ENCODE measurements around the gene C6orf89. TPM values are rescaled to one million over a fixed set of nuclear protein-coding genes. Genes with fewer than 3 reads are reported as not detected.

The C6orf89 gene
- total RNA-seq, 1 donor from 2014 or later, result 71.4 TPM

DNA sequence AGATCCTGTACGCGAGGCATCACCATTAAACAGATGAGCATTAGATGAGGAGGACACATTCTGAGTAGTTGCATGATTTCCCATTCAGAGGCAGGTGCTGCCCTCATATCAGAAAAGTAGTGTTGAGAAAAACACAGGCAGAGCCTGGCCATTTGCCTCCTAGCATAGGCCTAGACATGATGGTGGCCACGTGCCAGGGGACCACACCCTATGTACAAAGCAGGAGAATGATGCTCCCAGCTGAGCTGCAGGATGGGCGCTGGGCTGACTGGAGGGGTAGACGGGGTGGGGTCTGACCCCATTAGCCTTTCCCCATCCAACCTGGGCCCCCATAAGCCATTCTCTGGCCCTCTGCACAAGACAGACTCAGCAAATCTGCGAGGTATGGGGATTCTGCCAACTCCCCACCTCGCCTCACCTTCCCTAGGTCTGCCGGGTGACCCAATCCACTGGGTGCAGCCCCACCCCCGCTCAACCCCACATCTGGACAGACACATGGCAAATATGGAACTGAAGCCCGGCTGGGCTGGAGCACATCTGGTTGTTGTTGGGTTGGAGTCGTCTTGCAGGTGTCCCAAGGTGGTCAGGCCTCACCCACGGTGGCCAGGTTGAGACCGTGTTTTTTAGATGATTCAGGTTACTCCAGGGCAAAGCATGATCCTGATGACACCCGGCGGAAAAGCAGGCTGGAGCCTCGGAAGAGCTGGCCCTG, 82.7 kb downstream of the C6orf89 start:
- DNase-seq (ENCODE audit: low spot score), result no peak

DNA sequence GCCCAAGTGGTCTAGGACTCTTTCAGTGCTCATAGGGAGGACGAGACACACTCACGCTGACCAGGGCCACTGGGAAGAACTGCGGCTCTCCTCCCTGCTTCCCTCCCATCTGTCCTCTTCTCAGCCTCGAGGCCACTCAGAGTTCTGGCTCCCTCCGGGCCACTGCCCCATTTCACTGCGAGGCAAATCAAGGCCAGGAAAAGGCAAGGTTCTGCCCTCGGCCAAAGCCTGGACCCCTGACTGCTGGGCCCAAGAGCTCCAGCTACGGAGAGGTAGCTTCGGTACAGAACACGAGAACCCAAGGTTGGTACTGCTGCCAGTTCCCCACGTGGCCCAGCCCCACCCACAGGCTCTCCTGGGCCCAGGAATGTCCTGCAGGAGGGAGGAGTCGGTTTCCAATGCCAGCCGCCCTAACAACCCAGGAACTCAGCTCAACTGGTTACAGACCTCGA, 83.5 kb downstream of the C6orf89 start:
- no peak for DNase-seq (ENCODE audit: low spot score)

DNA sequence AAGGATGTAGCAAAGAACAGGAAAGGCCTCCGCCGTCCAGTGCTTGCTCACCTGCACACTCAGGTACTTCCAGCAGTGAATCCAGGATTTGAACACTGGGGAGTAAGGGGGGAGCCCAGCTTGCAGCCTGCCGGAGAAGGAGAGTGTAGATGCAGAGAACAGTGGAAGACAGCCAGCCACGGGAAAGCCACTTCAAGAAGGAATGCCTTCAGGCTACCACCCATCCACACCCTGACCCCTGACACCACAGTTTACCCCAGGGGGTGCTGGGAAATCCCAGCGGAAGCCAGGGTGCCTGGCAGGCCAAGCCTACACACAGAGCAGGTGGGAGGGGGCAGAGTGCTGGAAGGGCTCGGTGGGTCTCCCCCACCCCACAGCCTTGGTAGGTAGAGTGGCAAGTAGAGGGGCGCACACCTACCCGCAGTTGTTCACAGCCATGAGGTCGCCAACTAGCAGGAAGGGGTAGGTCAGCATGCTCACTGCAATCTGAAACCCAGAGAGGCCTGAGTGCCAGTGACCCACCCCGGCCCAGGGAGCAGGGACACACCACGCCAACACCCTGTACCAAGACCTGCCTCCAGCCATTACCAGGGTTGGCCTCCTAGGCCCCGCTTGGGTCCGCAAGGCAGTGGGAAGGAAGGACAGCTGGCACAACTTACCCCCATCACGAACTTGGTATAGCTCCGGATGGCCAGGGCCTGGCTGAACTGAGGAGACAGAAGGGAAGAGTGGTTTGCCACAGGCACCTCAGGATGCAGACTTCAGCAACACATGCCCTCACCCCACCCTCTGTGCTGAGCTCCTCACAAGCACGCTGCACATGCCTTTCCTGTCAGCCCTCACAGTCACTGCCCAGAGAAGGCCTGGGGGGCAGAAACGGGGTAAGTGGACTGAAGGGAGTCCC, 84.5 kb downstream of the C6orf89 start:
- no peak for DNase-seq (ENCODE audit: low spot score)

DNA sequence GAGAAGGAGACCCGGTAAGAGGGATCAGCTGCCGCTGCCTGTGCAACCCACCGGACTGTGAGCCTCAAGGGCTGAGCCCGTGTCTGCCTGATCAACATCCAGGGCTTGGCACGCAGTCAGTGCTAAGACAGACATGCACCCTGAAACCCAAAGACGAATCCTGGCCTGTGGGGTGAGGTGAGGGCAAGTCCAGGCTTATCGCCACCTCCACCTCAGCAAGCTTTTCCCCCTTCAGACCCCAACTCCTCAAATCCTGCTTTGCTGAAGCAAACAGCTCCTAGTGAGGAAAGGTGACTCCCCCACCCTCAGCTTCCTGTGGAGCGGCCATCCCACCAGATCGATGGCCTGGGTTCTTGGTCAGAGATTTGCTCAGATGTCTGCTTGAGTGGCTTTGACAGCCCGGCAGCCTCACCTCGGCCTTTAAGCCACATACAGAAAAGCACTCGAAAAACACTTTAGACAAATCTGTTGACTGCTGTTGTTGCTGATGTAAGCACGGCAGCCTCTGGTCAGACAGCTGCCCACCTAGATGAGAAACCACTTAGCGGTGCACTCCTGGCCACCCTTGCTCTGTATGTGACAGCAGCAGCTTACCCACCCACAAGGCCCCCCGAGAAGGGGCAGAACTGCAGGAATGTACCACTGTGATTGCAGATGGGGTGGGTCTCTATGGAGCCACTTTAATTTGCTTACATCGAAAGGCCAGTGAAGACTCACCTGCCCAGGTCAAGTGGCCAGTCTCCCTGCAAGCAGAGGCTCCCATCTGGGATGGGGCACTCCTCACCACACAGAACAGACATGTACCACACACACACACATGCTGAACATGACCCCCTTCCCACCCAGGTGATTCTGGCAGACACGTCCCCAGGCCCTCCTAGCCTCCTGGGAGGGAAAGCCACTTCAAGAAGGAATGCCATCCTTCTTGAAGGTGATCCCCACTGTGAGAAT, 85.4 kb downstream of the C6orf89 start:
- no peak for DNase-seq (ENCODE audit: low spot score)

DNA sequence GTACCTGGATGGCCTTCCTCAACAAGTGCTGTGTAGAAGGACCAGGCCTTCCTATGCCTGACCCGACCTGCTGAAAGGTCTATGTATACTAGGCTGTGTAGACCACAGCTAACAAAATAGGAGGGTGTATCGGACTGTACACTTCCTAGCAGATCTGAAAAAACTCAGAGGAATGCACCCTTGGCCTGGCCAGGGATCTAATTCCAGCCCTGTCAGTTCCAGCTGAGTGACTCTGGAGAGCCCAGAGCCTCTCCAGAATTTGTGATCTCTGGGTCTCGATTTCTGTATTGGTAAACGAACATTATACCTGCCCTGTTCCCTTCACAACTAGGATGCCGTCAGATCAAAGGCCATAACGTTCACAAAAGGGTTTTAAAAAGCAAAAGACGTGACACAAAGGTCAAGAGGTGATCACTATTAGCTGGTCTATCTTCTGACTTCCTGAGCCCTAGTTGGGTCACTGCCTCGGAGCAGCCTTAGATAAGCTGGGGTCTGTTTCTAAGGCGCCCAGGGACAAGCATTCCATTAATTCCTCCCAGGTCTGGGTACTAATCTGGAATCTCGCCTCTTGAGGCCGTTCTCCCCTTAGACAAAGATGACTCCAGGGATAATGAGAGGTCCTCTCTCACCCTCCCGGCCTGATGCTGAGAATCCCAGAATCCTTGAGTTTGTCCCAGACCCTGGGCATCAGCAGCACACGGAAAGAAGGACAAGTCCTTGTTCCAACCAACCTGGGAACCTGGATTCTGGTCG, 86.3 kb downstream of the C6orf89 start:
- DNase-seq (ENCODE audit: low spot score), result no peak

DNA sequence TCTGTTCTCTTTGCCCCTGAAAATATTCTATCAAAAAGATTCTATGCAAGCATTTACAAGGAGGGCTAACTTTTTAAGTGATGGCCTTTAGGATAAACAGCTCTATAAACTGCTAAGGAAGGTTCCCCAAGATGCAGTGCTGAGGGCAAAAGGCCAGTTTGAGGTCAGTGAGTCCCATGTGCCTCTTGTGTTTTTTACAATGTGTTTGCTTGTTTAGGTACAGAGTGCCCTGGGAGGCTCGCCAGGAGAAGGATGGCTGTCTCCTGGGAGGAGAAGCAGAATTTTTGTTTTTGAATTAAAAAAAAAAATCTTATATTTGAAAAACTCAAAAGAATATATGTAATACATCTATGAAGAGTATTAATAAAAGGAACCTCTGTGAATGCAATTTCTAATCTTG, 87.4 kb downstream of the C6orf89 start:
- DNase-seq (ENCODE audit: low spot score), result no peak

DNA sequence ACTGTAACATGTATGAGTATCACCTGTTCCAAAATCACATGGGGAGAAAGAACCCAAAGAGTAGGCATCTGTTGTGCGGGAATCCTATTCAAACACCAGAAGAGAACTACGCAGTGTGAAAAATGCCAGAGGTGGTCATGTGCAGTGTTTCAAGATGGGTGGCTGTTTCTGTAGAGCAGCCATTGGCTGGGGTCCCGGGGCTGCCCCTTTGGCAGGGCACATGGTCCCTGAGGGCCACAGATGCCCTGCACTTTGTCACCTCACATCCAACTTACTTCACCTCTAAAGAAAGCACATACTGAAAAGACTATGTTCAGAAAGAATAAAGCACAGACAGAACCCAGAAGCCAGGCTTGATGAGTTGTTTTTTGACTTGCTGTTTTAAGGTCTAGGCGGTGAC, 87.9 kb downstream of the C6orf89 start:
- no peak for DNase-seq (ENCODE audit: low spot score)

DNA sequence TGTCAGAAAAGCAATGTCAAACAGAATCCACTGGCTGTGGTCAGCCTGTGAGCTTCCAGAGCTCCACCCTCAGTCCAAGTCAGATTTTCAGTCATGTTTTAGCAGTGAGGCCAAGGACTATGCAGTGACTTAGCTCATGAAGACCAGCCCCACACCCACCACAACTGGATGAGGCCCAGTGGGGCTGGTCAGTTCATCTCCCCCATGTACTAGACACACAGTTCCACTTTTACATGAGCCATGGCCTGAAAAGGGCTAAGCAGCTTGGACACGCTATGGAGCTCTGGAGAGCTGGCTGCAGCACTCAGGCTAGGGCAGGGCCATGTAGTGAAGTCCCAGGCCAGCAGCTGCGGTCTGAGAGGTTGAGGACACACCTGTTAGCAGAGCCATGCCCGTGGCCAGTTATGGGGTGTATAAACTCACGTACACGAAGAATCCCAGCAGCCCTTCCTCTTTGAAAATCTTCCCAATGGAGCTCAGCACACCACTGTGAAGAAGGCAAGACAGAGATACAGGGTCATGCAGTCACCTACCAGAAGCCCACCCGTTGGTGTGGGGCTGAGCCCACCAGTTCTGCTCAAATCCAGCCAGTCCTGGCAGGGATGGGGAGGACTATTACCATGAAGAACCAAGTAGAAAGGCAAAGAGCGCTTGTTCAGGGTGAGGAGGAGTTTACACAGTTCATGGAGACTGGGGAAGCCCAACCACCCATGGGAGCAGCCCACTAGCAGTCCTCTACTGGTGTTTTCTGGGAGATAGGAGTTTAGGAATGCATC, 89.7 kb downstream of the C6orf89 start:
- no peak for DNase-seq (ENCODE audit: low spot score)

DNA sequence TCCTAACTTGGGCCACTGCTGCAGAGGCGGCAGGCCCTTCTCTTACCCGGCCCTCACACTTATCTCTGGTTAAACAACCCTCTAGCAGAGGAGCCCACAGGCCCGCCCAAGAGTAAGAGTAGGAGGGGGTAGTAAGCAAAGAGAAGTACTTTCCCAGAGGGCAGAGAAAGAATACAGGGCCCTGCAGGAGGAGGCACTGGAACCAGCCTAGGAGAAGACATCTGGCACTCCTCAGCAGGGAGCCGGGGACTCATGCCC, 90.2 kb downstream of the C6orf89 start:
- DNase-seq (ENCODE audit: low spot score), result no peak

DNA sequence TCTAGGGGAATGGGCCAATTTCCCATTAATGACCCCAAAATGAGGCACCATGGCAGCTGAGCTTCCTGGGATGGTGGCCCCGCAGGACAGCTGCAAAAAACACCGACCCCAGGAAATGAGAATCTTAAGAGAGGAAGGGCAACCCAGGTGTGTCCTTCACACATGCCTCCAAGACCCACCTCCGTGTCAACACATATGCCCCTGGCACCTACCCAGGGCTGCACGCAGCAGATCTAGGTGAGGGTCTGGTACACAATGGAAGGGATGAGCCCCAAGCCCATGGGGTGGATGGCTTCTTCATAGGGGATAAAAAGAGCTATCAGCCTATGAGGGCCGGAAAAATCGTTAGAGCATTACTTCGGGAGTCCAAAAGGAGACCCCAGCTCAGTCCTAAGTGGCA, 90.8 kb downstream of the C6orf89 start:
- no peak for DNase-seq (ENCODE audit: low spot score)

DNA sequence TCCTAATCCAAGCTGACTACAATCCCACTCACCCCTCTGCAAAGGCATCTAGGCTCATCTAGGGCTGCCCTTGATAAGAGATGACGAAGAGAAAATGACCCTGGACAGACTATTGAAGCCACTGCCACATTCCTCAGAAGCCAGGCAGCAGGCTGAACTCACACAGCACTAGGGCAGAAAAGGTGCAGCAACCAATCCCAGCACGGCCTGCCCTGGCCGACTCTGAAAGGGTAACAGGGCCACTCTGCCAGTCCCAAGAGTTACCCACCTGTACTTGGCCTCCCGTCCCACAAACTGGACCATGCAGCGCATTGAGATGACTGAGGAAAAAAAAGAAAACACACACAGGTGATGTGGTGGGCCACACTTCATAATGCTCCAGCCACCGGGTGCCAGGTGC, 91.2 kb downstream of the C6orf89 start:
- DNase-seq (ENCODE audit: low spot score), result no peak

DNA sequence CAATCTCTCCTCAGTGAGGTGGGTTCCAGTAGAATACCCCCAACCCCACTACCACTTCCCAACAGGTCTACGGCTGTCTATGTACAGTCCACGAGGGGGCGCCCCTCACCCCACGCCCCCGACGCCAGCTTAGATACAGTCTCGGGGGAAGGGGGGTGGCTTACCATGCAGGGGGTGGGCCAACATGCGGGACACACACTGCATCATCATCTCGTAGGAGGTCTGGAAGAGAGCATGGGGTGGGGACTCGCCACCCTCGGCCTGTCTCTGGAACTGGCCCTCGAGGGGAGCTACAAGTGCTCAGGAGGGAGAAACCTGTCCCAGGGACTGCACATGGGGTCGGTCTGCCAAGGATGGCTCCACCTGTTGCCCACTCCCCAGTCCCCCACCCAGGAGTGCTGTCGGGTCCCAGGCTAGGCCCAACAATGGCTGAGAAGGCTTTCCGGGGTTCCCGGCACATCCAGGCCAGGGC, 91.8 kb downstream of the C6orf89 start:
- DNase-seq (ENCODE audit: low spot score), result no peak

Other genes starting within 250 kb of the C6orf89 start
- gene CDKN1A, start 207.2 kb upstream of the C6orf89 start, total RNA-seq, result 82.8 TPM
- gene RAB44, start 188.1 kb upstream of the C6orf89 start, total RNA-seq, result 1.0 TPM
- gene CPNE5, start 46.5 kb upstream of the C6orf89 start, total RNA-seq, result 3.6 TPM
- gene PPIL1, start 11.1 kb upstream of the C6orf89 start, total RNA-seq, result 39.1 TPM
- 15.4 TPM for gene PI16, start 68.8 kb downstream of the C6orf89 start, total RNA-seq
- gene MTCH1, start 100.2 kb downstream of the C6orf89 start, total RNA-seq, result 170 TPM
- 32.0 TPM for gene FGD2, start 119.7 kb downstream of the C6orf89 start, total RNA-seq